Mesendoderm (in vitro differentiated cells): ENCODE results near the gene EIF4G3.
"Not testable (repeated sequence)": the region's sequence is repeated elsewhere in the genome, so short reads cannot be mapped to it uniquely, and the experiment has no call there.

Source experiments
- DNase-seq: peaks from one replicate; pipeline ENCODE4 v3.0.0; 2013
- H2AK5ac ChIP-seq: 2 replicates; pipeline ENCODE4 v1.6.1; 2013; ENCODE audit warnings: low read length, inconsistent platforms
- H2BK120ac ChIP-seq: 2 replicates; pipeline ENCODE4 v1.6.1; 2013; ENCODE audit warnings: low read depth, mild to moderate bottlenecking, low read length, moderate library complexity, mixed read lengths
- H2BK15ac ChIP-seq: replicated peaks from 2 replicates; pipeline ENCODE4 v1.6.1; 2013; ENCODE audit warnings: low read depth, mild to moderate bottlenecking, moderate library complexity
- H2BK5ac ChIP-seq: 2 replicates; pipeline ENCODE4 v1.6.1; 2013; ENCODE audit warnings: low read length, inconsistent platforms
- H3K18ac ChIP-seq: 2 replicates; pipeline ENCODE4 v1.6.1; 2013; ENCODE audit warnings: mild to moderate bottlenecking, low read length, mixed read lengths
- H3K23ac ChIP-seq: one replicate; pipeline ENCODE4 v1.6.1; 2013; ENCODE audit warnings: low read length
- H3K27ac ChIP-seq: 2 replicates; pipeline ENCODE4 v1.5.1; 2013; ENCODE audit warnings: low read depth, mild to moderate bottlenecking, inconsistent platforms, low read length, moderate library complexity
- H3K27me3 ChIP-seq: 2 replicates; pipeline ENCODE4 v1.6.1; 2013; ENCODE audit warnings: low read length, control low read depth, mild to moderate bottlenecking, inconsistent platforms; ENCODE audit not compliant: insufficient read depth, poor library complexity
- H3K36me3 ChIP-seq: 2 replicates; pipeline ENCODE4 v1.6.1; 2013; ENCODE audit warnings: low read length, inconsistent platforms; ENCODE audit not compliant: control insufficient read depth, insufficient read depth
- H3K4ac ChIP-seq: one replicate; pipeline ENCODE4 v1.6.1; 2013; ENCODE audit warnings: low read depth, mild to moderate bottlenecking, low read length, moderate library complexity
- H3K4me1 ChIP-seq: 2 replicates; pipeline ENCODE4 v1.6.1; 2013; ENCODE audit warnings: low read depth, low read length, inconsistent platforms; ENCODE audit not compliant: control insufficient read depth
- H3K4me2 ChIP-seq: 2 replicates; pipeline ENCODE4 v1.6.1; 2013; ENCODE audit warnings: low read length
- H3K4me3 ChIP-seq: 2 replicates; pipeline ENCODE4 v1.5.1; 2013; ENCODE audit warnings: mild to moderate bottlenecking, low read length
- H3K56ac ChIP-seq: one replicate; pipeline ENCODE4 v1.6.1; 2013; ENCODE audit warnings: low read length
- H3K79me1 ChIP-seq: 2 replicates; pipeline ENCODE4 v1.6.1; 2013; ENCODE audit warnings: low read length, inconsistent platforms
- H3K79me2 ChIP-seq: 2 replicates; pipeline ENCODE4 v1.6.1; 2013; ENCODE audit warnings: mild to moderate bottlenecking, low read length; ENCODE audit not compliant: control insufficient read depth, insufficient read depth
- H3K9ac ChIP-seq: 2 replicates; pipeline ENCODE4 v1.6.1; 2013; ENCODE audit warnings: low read length, inconsistent platforms
- H4K5ac ChIP-seq: one replicate; pipeline ENCODE4 v1.6.1; 2013; ENCODE audit warnings: low read length
- H4K8ac ChIP-seq: one replicate; pipeline ENCODE4 v1.6.1; 2013; ENCODE audit warnings: low read depth, mild to moderate bottlenecking, control low read depth, low read length, moderate library complexity
- WGBS: extraction: QIAGEN DNeasy Blood & Tissue Kit; methylation state at CpG from one replicate; pipeline ENCODE4 v1.1.7; 2013; ENCODE audit warnings: low lambda C conversion rate, missing lambda C conversion rate; ENCODE audit not compliant: insufficient coverage; ENCODE audit errors: extremely low coverage; 5-methylcytosine and 5-hydroxymethylcytosine counted together

EIF4G3 gene

DNA sequence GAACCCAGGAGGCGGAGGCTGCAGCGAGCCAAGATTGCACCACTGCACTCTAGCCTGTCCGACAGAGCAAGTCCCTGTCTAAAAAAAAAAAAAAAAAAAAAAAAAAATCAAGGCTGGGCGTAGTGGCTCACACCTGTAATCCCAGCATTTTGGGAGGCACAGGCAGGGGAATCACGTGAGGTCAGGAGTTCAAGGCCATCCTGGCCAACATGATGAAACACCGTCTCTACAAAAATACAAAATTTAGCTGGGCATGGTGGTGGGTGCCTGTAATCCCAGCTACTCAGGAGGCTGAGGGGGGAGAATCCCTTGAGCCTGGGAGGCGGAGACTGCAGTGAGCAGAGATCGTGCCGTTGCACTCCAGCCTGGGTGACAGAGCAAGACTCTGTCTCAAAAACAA, 387.1 kb downstream of the EIF4G3 start:
- H3K23ac ChIP-seq, H3K4me1 ChIP-seq, H3K27ac ChIP-seq, H2BK5ac ChIP-seq, H2BK15ac ChIP-seq, H3K18ac ChIP-seq, H4K5ac ChIP-seq, H3K9ac ChIP-seq, H3K4ac ChIP-seq, H3K27me3 ChIP-seq, H2AK5ac ChIP-seq, H3K36me3 ChIP-seq, H3K4me3 ChIP-seq, H4K8ac ChIP-seq, DNase-seq, H2BK120ac ChIP-seq, H3K79me1 ChIP-seq, H3K4me2 ChIP-seq: not testable (repeated sequence)
- H3K56ac ChIP-seq: peak overlapping the region; percentile 7
- peaks cover 18% of the 10 kb centered on the region for H3K79me2 ChIP-seq
- no CpG with 5 or more reads among the region's 9 CpGs for WGBS

DNA sequence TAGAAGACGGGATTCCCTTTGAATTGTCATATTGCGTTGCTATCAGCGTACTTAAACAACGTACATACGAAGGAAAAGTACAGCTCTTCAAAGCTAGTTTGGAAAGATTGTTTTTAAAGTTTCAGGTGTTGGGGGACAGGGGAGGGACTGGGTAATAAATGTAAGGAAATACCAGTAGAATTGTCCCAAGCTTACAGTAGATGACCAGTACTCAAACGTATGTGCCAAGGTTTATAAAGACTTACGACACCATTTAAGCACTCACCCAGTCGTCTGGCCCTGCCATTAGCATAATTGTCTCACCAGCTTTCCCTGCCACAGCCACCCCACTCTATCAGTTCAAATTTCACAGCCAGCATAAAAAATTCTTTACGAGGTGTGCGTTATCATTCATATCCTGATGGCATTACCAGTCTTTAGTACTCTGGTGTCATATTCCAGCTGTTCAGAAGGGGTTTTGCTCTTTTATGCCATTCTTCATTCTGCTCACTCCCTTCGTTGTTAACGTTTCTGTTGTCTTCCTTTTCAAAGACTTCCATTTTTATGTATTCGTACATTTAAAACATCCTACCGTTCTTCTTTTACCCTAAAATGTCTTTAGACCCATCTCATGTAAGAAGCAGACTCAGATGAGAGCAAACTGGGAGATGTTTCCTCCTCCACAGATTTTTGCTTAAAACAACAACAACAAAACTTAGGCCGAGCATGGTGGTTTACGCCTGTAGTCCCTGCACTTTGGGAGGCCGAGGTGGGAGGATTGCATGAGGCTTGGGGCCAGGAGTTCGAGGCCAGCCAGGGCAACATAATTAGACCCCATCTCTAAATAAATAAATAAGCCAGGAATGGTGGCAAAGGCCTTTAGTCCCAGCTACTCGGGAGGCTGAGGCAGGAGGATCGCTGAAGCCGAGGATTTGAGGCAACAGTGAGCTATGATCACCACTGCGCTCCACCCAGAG, 388.6 kb downstream of the EIF4G3 start:
- peak overlapping the region; percentile 74 for H2AK5ac ChIP-seq
- H3K36me3 ChIP-seq: no peaks in the 10 kb centered on the region
- DNase-seq: peak; percentile 79
- peak overlapping the region; percentile 92 for H4K5ac ChIP-seq
- H3K27me3 ChIP-seq: no peaks in the 10 kb centered on the region
- H3K79me2 ChIP-seq: peaks cover 32% of the 10 kb centered on the region
- no CpG with 5 or more reads among the region's 22 CpGs for WGBS
- H3K4me3 ChIP-seq: peak overlapping the region; percentile 75
- H2BK15ac ChIP-seq: no peak overlapping the region
- peak overlapping the region; percentile 100 for H3K27ac ChIP-seq
- peak overlapping the region; percentile 66 for H3K23ac ChIP-seq
- H3K56ac ChIP-seq: peak overlapping the region; percentile 87
- no peak overlapping the region for H4K8ac ChIP-seq
- peaks cover 2% of the 10 kb centered on the region for H3K4me1 ChIP-seq
- peak overlapping the region; percentile 85 for H3K9ac ChIP-seq
- H2BK120ac ChIP-seq: peak overlapping the region; percentile 92
- peaks cover 4% of the 10 kb centered on the region for H3K79me1 ChIP-seq
- H2BK5ac ChIP-seq: peak overlapping the region; percentile 71
- H3K18ac ChIP-seq: peak overlapping the region; percentile 99
- peak overlapping the region; percentile 83 for H3K4me2 ChIP-seq
- peak overlapping the region; percentile 97 for H3K4ac ChIP-seq

DNA sequence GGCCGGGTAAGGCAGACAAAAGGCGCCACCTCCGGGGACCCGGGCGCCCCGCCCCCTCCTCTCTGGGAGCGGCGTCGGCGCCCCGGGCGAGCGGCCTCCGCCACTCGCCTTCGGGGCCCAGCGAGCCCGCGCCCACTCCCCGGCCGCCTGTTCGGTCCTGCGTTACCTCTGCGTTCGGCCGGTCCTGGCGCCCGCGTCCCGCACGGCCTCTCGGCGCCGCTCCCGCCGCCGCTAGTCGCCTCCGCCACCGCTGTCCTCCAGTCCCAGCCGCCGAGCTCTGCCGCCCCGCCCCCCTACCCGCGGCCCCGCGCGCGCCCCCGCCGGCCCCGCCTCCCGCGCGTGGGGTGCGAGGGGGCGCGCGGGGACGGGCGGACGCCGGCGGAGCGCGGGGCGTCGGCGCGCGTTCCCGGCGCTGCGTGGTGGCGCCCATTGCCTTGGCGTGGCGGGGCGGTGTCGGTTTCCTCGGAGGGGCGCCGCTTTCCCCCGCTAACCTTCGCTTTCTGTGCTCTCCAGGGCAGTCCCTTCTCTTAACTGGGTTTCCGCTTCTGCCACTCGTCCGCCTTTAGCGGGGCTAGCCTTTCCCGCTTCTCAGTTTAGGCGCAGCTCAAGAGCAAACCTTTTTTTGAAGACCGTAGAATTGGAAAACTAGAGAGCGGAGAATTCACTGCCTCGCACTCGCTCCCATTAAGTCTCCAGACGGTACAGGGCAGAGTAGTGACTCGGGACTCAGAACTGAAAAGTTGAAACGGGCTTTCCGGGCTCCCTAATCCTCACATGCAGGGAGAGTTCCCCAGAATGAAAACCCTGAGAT, 389.5 kb downstream of the EIF4G3 start, which contains the start of gene HP1BP3:
TSS of gene HP1BP3 (minus strand) at position 279 of the 811 bp plus-strand sequence. CDS start 6,867 bp downstream, outside the sequence.
- DNase-seq: peak; percentile 84
- Histone ChIP-seq H3K4ac (peak within 1 kb of the TSS; percentile 97), H3K36me3 (no peaks in the 10 kb centered on the region), H2BK120ac (peak within 1 kb of the TSS; percentile 92), H3K18ac (peak within 1 kb of the TSS; percentile 99), H4K5ac (peak within 1 kb of the TSS; percentile 92), H2BK15ac (no peak within 1 kb of the TSS), H3K4me2 (peak within 1 kb of the TSS; percentile 83), H3K4me3 (peak within 1 kb of the TSS; percentile 100), H3K56ac (peak within 1 kb of the TSS; percentile 100), H4K8ac (peak within 1 kb of the TSS; percentile 67), H3K79me1 (peaks cover 4% of the 10 kb centered on the region), H3K23ac (peak within 1 kb of the TSS; percentile 80), H2AK5ac (peak within 1 kb of the TSS; percentile 74), H3K4me1 (peaks cover 2% of the 10 kb centered on the region), H3K79me2 (peaks cover 38% of the 10 kb centered on the region), H3K27ac (peak within 1 kb of the TSS; percentile 100), H3K9ac (peak within 1 kb of the TSS; percentile 100), H2BK5ac (peak within 1 kb of the TSS; percentile 92), H3K27me3 (no peaks in the 10 kb centered on the region)
- no CpG with 5 or more reads among the region's 99 CpGs for WGBS

DNA sequence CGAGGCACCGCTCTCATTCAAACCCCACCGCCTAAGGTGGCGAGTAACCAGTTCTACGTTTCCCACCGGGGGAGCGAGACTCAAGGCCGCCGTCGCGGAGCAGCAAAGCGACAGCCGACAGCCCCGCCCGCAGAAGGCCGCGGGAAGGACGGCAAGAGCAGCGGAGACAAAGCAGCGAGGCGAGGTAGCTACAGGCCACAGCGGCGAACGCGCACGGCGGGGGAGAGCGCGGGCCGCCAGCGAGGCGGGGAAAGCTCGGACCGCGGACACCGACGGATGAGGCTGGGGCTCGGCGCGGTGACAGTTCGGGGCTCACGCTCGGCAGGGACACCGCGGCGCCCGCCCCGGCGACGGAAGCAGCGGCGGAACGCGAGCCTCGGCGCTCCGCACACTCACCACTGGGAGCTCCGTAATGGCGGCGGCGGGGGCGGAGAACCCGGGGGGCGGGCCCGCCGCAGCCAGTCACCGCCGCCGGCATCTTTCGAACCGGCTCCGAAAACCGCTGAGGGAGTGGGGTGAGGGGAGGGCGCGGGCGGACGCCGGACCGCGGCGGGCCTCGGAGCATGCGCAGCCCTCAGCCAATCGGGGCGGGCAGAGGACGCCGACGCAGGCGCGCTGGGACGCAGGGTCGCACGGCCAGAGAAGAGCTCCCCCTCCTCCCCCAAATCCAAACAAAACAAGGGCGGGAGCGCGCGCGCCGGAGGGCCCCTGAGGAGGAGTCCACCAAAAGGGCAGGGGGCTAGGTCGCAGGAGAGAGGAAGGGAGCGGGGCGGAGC, 390.3 kb downstream of the EIF4G3 start:
- peaks cover 2% of the 10 kb centered on the region for H3K4me1 ChIP-seq
- no peak overlapping the region for H4K8ac ChIP-seq
- H2AK5ac ChIP-seq: peak overlapping the region; percentile 43
- peak overlapping the region; percentile 100 for H3K4me3 ChIP-seq
- H2BK15ac ChIP-seq: no peak overlapping the region
- peak overlapping the region; percentile 100 for H3K27ac ChIP-seq
- no peaks in the 10 kb centered on the region for H3K27me3 ChIP-seq
- H3K4ac ChIP-seq: peak overlapping the region; percentile 97
- peak overlapping the region; percentile 92 for H2BK5ac ChIP-seq
- H3K9ac ChIP-seq: peak overlapping the region; percentile 100
- no peak overlapping the region for H4K5ac ChIP-seq
- peaks cover 4% of the 10 kb centered on the region for H3K79me1 ChIP-seq
- no peaks in the 10 kb centered on the region for H3K36me3 ChIP-seq
- peak overlapping the region; percentile 99 for H3K18ac ChIP-seq
- H2BK120ac ChIP-seq: no peak overlapping the region
- DNase-seq: peak; percentile 99
- H3K4me2 ChIP-seq: peak overlapping the region; percentile 66
- no CpG with 5 or more reads among the region's 102 CpGs for WGBS
- H3K56ac ChIP-seq: peak overlapping the region; percentile 100
- H3K79me2 ChIP-seq: peaks cover 45% of the 10 kb centered on the region
- peak overlapping the region; percentile 80 for H3K23ac ChIP-seq

GRCh38 chr1:20785907-20786252, 390.8 kb downstream of the EIF4G3 start:
- Histone ChIP-seq H3K79me2 (peaks cover 50% of the 10 kb centered on the region), H3K36me3 (no peaks in the 10 kb centered on the region), H3K18ac (peak overlapping the region; percentile 25), H3K4me3 (peak overlapping the region; percentile 100), H3K79me1 (peaks cover 6% of the 10 kb centered on the region), H3K27ac (peak overlapping the region; percentile 97), H3K9ac (peak overlapping the region; percentile 100), H3K4me1 (peaks cover 2% of the 10 kb centered on the region), H2AK5ac (peak overlapping the region; percentile 43), H3K56ac (peak overlapping the region; percentile 100), H2BK120ac (no peak overlapping the region), H3K4me2 (peak overlapping the region; percentile 66), H3K4ac (no peak overlapping the region), H4K8ac (no peak overlapping the region), H4K5ac (no peak overlapping the region), H3K23ac (peak overlapping the region; percentile 80), H2BK5ac (peak overlapping the region; percentile 92), H2BK15ac (no peak overlapping the region), H3K27me3 (no peaks in the 10 kb centered on the region)
- DNase-seq: no peak
- whole genome bisulfite sequencing: no CpG with 5 or more reads among the region's 16 CpGs
